ENCODE results near the gene AKT1. TPM values are rescaled to one million over a fixed set of nuclear protein-coding genes. Genes with fewer than 3 reads are reported as not detected.

AKT1 gene
- total RNA-seq, 4 donors from 2014 or later, result 66.6 to 93.7 (median 71.3) TPM

GRCh38 chr14:104741108-104741802 is 54.3 kb downstream of the AKT1 start:
- peaks cover 7 to 27% (median 19%) of the 10 kb centered on the region in 3 donors for H3K4me1 ChIP-seq
- TF ChIP-seq CTCF (IDR thresholded peaks at IDR 0.05) (no peak), POLR2A (IDR thresholded peaks at IDR 0.05) (no peak)
- H3K9me3 ChIP-seq, result no peaks in the 10 kb centered on the region
- H3K27ac ChIP-seq, result no peak overlapping the region
- intact Hi-C loops (cut with DNase I), result no loop called here
- H3K4me3 ChIP-seq, result no peak overlapping the region
- no peak for DNase-seq
- peaks cover 0 to 37% (median 0%) of the 10 kb centered on the region in 3 donors for H3K36me3 ChIP-seq
- H3K27me3 ChIP-seq, result no peaks in the 10 kb centered on the region
- WGBS, 2 donors, result 89 to 91% methylated on average over 13 of the region's 29 CpGs

- intact Hi-C loops (cut with DNase I), result no loop called here
- Histone ChIP-seq H3K9me3 (no peaks in the 10 kb centered on the region), H3K4me3 (no peak overlapping the region), H3K27ac (no peak overlapping the region), H3K4me1 (peaks cover 14 to 31% (median 24%) of the 10 kb centered on the region in 3 donors), H3K27me3 (no peaks in the 10 kb centered on the region), H3K36me3 (peaks cover 0 to 37% (median 0%) of the 10 kb centered on the region in 3 donors)
- no peak for DNase-seq
- WGBS, 2 donors, result 82 to 90% methylated on average over 17 to 21 of the region's 29 CpGs
- TF ChIP-seq POLR2A (IDR thresholded peaks at IDR 0.05), result no peak
Observed at GRCh38 chr14:104739546-104740516, 55.7 kb downstream of the AKT1 start.

GRCh38 chr14:104739026-104739425 is 56.5 kb downstream of the AKT1 start:
- 86 to 92% methylated on average over 9 to 10 of the region's 17 CpGs for WGBS, 2 donors
- H3K36me3 ChIP-seq, result peaks cover 0 to 29% (median 0%) of the 10 kb centered on the region in 3 donors
- H3K4me1 ChIP-seq, result peaks cover 14 to 39% (median 27%) of the 10 kb centered on the region in 3 donors
- no peak overlapping the region for H3K27ac ChIP-seq
- intact Hi-C loops (cut with DNase I), result no loop called here
- no peak for DNase-seq
- TF ChIP-seq CTCF (IDR thresholded peaks at IDR 0.05) (no peak), POLR2A (IDR thresholded peaks at IDR 0.05) (no peak)
- H3K9me3 ChIP-seq, result no peaks in the 10 kb centered on the region
- no peak overlapping the region for H3K4me3 ChIP-seq
- no peaks in the 10 kb centered on the region for H3K27me3 ChIP-seq

GRCh38 chr14:104738375-104739019 is 57.1 kb downstream of the AKT1 start:
- Histone ChIP-seq H3K4me3 (no peak overlapping the region), H3K9me3 (no peaks in the 10 kb centered on the region), H3K27me3 (no peaks in the 10 kb centered on the region), H3K4me1 (peaks cover 16 to 45% (median 29%) of the 10 kb centered on the region in 3 donors), H3K36me3 (peaks cover 0 to 25% (median 0%) of the 10 kb centered on the region in 3 donors), H3K27ac (no peak overlapping the region)
- DNase-seq, result no peak
- WGBS, 2 donors, result 83 to 91% methylated on average over 4 to 5 of the region's 18 CpGs
- intact Hi-C loops (cut with DNase I), result no loop called here
- no peak for TF ChIP-seq POLR2A (IDR thresholded peaks at IDR 0.05)
- TF ChIP-seq CTCF (IDR thresholded peaks at IDR 0.05), result no peak

- Histone ChIP-seq H3K9me3 (no peaks in the 10 kb centered on the region), H3K36me3 (peaks cover 0 to 16% (median 0%) of the 10 kb centered on the region in 3 donors), H3K4me1 (peaks cover 29 to 67% (median 48%) of the 10 kb centered on the region in 3 donors), H3K27ac (peak overlapping the region; percentile 51 to 92 (median 83)), H3K4me3 (no peak overlapping the region), H3K27me3 (no peaks in the 10 kb centered on the region)
- WGBS, 2 donors, result 13 to 17% methylated on average over 7 to 9 of the region's 26 CpGs
- no peak for DNase-seq
- intact Hi-C loops (cut with DNase I), result no loop called here
- TF ChIP-seq CTCF (IDR thresholded peaks at IDR 0.05) (no peak), POLR2A (IDR thresholded peaks at IDR 0.05) (no peak)
Observed at GRCh38 chr14:104735830-104736642, 59.5 kb downstream of the AKT1 start.
